Effector CD8-positive, alpha-beta T cell (primary cell): ENCODE data around the gene PCAT7.
"Not testable (repeated sequence)": the region's sequence is repeated elsewhere in the genome, so short reads cannot be mapped to it uniquely, and the experiment has no call there.

Experiments used
- DNase-seq: peaks from one replicate; lab custom pipeline; 2025; lab: John Stamatoyannopoulos, UW

PCAT7 gene

GRCh38 chr9:94563548-94563947 is 8.7 kb downstream of the PCAT7 start:
- no peak for DNase-seq

- not testable (repeated sequence) for DNase-seq
Observed at GRCh38 chr9:94564279-94564678, 9.4 kb downstream of the PCAT7 start.

- no peak for DNase-seq
Observed at GRCh38 chr9:94566550-94566949, 11.7 kb downstream of the PCAT7 start.

GRCh38 chr9:94567271-94567670 is 12.4 kb downstream of the PCAT7 start:
- no peak for DNase-seq

GRCh38 chr9:94568250-94568889 is 13.5 kb downstream of the PCAT7 start:
- DNase-seq = no peak

- no peak for DNase-seq
Observed at GRCh38 chr9:94568972-94569712, 14.3 kb downstream of the PCAT7 start.

GRCh38 chr9:94576131-94576530 is 21.2 kb downstream of the PCAT7 start:
- no peak for DNase-seq

GRCh38 chr9:94577036-94577435 is 22.2 kb downstream of the PCAT7 start:
- no peak for DNase-seq

GRCh38 chr9:94577571-94577970 is 22.7 kb downstream of the PCAT7 start:
- DNase-seq = no peak

GRCh38 chr9:94581728-94582127 is 26.8 kb downstream of the PCAT7 start:
- no peak for DNase-seq

- DNase-seq = no peak
Observed at GRCh38 chr9:94584555-94584954, 29.7 kb downstream of the PCAT7 start.

- no peak for DNase-seq
Observed at GRCh38 chr9:94586316-94586715, 31.4 kb downstream of the PCAT7 start.

GRCh38 chr9:94586814-94587213 is 31.9 kb downstream of the PCAT7 start:
- DNase-seq = no peak

- DNase-seq = no peak
Observed at GRCh38 chr9:94588681-94589080, 33.8 kb downstream of the PCAT7 start.

GRCh38 chr9:94591046-94591545 is 36.2 kb downstream of the PCAT7 start:
- not testable (repeated sequence) for DNase-seq

- DNase-seq = no peak
Observed at GRCh38 chr9:94591876-94592275, 37.0 kb downstream of the PCAT7 start.

GRCh38 chr9:94592683-94593082 is 37.8 kb downstream of the PCAT7 start:
- DNase-seq = not testable (repeated sequence)

GRCh38 chr9:94593459-94594345 is 38.8 kb downstream of the PCAT7 start, which contains the start of gene FBP2:
FBP2 (minus strand) TSS chr9:94593824; CDS start chr9:94593726, 98 bp downstream.
- no peak for DNase-seq

- DNase-seq = no peak
Observed at GRCh38 chr9:94599102-94599501, 44.2 kb downstream of the PCAT7 start.

GRCh38 chr9:94600258-94600657 is 45.4 kb downstream of the PCAT7 start:
- DNase-seq = no peak

GRCh38 chr9:94600715-94601114 is 45.8 kb downstream of the PCAT7 start:
- no peak for DNase-seq

- no peak for DNase-seq
Observed at GRCh38 chr9:94602666-94603065, 47.8 kb downstream of the PCAT7 start.
